ENCODE data around the gene SELPLG. TPM values are rescaled to one million over a fixed set of nuclear protein-coding genes. Genes with fewer than 3 reads are reported as not detected.

The SELPLG gene
- total RNA-seq, 1 donor from 2014 or later: 0.46 TPM

DNA sequence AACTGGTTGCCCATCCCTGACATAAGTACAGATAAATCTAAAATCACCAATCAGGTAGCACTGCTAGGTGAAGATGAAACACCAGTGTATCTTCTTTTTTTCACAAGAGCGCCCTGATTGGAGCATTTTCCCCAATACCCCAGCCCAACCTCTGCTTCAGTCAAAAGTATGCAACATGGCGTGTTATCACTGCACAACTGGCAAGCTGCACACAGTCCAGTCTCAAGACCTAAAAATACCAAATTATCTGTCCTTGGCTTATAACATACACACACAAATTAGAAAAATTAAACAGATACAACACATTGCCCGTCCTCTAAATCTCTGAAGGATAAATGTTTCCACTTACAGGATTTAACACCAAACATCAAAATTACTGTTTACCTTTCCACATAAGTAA is 20.2 kb upstream of the SELPLG start:
- DNase-seq (ENCODE audit: low read depth): no peak
- TF ChIP-seq, protein P1, sequence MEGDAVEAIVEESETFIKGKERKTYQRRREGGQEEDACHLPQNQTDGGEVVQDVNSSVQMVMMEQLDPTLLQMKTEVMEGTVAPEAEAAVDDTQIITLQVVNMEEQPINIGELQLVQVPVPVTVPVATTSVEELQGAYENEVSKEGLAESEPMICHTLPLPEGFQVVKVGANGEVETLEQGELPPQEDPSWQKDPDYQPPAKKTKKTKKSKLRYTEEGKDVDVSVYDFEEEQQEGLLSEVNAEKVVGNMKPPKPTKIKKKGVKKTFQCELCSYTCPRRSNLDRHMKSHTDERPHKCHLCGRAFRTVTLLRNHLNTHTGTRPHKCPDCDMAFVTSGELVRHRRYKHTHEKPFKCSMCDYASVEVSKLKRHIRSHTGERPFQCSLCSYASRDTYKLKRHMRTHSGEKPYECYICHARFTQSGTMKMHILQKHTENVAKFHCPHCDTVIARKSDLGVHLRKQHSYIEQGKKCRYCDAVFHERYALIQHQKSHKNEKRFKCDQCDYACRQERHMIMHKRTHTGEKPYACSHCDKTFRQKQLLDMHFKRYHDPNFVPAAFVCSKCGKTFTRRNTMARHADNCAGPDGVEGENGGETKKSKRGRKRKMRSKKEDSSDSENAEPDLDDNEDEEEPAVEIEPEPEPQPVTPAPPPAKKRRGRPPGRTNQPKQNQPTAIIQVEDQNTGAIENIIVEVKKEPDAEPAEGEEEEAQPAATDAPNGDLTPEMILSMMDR (conservative IDR thresholded peaks at IDR 0.05; ENCODE audit: low read depth, low read length): no peak
- H3K4me3 ChIP-seq (ENCODE audit: low read depth, low read length): no peak overlapping the region

DNA sequence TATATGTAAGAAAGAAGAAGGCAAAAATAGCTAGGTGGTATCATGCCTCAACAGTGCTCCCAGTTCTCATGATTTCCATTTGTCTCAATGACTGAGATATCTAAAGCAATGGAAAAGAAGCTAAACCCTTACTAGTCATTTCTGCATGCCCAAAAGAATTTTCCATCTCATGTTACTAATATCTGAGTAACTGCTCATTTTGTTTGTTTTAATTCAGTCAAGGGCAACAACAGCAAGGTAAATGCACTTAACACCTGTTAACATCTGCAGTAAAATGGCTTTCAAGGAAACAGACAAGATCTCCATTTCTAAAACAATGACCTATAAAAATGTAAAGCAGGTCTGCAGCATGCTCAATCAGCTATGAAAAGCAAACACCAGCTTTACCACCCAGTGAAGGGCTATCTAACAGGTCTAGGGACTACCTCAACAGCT is 19.4 kb upstream of the SELPLG start:
- no peak for DNase-seq (ENCODE audit: low read depth)
- TF ChIP-seq, protein P1 (conservative IDR thresholded peaks at IDR 0.05; ENCODE audit: low read depth, low read length): no peak

DNA sequence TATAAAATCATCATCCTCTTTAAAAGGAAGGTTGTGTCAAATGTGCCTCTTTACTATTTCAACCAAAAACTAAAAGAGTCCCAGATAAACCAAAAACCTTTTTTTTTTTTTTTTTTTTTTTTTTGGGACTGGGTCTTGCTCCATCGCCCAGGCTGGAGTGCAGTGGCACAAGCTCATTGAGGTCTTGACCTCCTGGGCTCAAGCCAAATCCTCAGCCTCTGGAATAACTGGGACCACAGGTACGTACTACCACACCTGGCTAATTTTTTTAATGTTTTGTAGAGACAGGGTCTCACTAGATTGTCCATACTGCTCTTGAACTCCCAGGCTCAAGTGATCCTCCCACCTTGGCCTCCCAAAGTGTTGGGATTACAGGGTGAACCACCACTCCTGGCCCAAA is 16.4 kb upstream of the SELPLG start:
- no peak for DNase-seq (ENCODE audit: low read depth)
- TF ChIP-seq, protein P1 (conservative IDR thresholded peaks at IDR 0.05; ENCODE audit: low read depth, low read length): no peak
- H3K4me3 ChIP-seq (ENCODE audit: low read depth, low read length): no peak overlapping the region

More for the DNA sequence above, 19.4 kb upstream of the SELPLG start:
- H3K4me3 ChIP-seq (ENCODE audit: low read depth, low read length): no peak overlapping the region

DNA sequence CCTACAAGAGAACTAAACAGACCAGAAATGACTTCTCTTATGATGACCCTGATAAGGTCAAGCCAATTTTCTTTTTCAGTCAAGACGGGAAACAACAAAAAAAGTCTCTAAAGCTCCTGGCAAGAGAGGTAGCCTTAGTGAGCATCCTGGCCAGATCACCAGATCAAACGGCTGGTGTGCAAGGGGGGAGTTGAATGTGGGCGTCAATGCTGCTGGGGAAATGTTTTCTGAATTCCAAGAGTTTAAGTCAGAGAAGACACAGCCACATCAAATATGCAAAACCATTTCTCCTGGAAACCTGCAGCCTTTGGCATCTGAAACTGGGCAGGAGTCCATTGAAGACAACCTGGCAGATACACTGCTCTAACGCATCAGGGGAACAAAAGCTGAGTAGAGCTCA is 16.0 kb upstream of the SELPLG start:
- DNase-seq (ENCODE audit: low read depth): peak; percentile 42
- no peak overlapping the region for H3K4me3 ChIP-seq (ENCODE audit: low read depth, low read length)
- TF ChIP-seq, protein P1 (conservative IDR thresholded peaks at IDR 0.05; ENCODE audit: low read depth, low read length): no peak

DNA sequence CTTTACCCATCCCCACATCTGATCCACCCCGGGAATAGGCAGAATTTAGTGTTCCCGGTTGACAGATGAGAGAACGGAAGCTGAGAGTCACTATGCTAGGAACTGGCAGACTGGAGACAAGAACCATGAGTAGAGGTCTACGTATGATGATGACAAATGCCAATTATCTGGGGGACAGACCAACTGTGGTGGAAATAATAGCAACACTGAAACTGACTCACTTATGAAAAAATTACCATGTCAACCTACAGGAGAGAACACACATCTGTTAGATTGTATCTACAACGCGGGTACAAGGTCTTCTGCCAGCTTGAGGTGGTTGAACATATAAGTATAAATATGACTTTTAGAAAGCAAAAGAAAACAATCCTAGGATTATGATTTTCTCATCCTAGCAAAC is 15.4 kb upstream of the SELPLG start:
- TF ChIP-seq, protein P1 (conservative IDR thresholded peaks at IDR 0.05; ENCODE audit: low read depth, low read length): no peak
- no peak overlapping the region for H3K4me3 ChIP-seq (ENCODE audit: low read depth, low read length)
- no peak for DNase-seq (ENCODE audit: low read depth)

DNA sequence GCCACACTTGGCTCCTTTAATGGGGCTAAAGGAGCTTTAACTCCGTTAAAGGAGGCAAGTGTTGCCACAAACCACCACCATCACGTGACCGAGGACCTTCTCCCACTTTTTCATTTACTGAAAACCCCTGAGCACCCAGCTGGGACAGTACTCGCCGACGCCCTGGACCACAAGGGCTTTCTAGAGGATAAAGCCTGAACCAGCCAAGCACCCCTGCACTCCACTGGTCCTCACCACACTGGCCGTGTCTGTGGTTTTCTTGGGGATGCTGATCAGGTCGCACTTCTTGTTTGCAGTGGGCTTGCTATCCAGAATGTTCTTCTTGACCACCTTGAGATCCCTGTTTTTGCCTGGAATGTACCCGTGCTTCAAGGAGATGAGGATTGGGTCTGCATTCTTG is 14.7 kb upstream of the SELPLG start:
- DNase-seq (ENCODE audit: low read depth): no peak
- H3K4me3 ChIP-seq (ENCODE audit: low read depth, low read length): no peak overlapping the region
- TF ChIP-seq, protein P1 (conservative IDR thresholded peaks at IDR 0.05; ENCODE audit: low read depth, low read length): no peak

DNA sequence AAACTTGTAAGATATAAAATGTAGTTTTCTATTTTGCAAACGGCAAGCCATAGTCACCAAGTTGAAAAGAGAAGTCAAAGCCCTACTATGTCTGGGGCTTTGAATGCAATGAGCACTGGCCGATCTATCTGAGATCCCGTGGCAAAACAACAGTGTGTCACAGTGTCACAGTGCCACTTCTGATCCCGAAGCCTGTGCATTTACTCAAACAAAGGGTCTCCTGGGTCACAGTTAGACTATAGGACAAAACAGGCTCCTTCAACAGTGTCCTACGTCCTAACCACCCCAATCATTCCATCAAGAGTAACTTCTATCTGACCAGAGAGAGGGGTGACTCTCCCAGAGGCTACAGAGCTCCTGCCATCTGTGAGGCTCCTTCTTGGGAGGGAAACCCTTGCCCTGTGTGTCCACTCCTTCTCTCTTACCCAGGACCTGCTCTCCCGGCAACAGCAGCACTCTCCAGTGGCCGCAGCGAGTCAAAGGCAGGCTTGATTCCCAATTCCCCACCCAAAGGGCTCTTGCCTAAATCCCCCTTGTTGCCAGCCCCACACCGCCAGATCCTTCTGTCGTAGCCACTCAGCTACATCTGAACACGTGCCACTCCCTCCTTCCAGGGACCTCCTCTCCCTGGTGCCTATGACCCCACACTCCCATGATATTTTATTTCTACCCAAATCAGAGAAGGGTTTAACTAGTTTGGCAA is 14.0 kb upstream of the SELPLG start:
- DNase-seq (ENCODE audit: low read depth): no peak
- TF ChIP-seq, protein P1 (conservative IDR thresholded peaks at IDR 0.05; ENCODE audit: low read depth, low read length): no peak
- H3K4me3 ChIP-seq (ENCODE audit: low read depth, low read length): no peak overlapping the region

All from epithelial cell of proximal tubule (primary cell).